OCI-LY7 (cell line): ENCODE data around the gene KCNQ1OT1. TPM values are rescaled to one million over a fixed set of nuclear protein-coding genes. Genes with fewer than 3 reads are reported as not detected.

Experiments
- BruUV-seq: library from RNA; stranded (reverse); fragments of 400-500 nt; replicated peaks from 2 replicates; lab custom pipeline; 2021; lab: Mats Ljungman, UMichigan
- CTCF ChIA-PET: fragments of 300-600 bp; sonication (Branson Sonifier 250); formaldehyde crosslinking; loops from one replicate; lab custom pipeline; 2022; ENCODE audit warnings: antibody characterized with exemption; ENCODE audit not compliant: unreplicated experiment; lab: Charles Lee
- POLR2A ChIA-PET: fragments of 300-600 bp; sonication (Branson Sonifier 250); formaldehyde crosslinking; loops from one replicate; lab custom pipeline; 2022; ENCODE audit warnings: antibody characterized with exemption; lab: Charles Lee
- DNase-seq: peaks from one replicate; pipeline ENCODE4 v3.0.0-alpha.2; 2015; ENCODE audit warnings: low spot score
- H2AFZ ChIP-seq: fragments of 200-600 bp; sonication (generic), shearing (Covaris generic); 2 replicates; pipeline ENCODE4 v1.6.1; 2014; ENCODE audit warnings: mild to moderate bottlenecking, antibody characterized with exemption, low read length, moderate library complexity
- H3K27ac ChIP-seq: fragments of 200-600 bp; sonication (generic); 2 replicates; pipeline ENCODE4 v1.5.1; 2014; ENCODE audit warnings: mixed run types, low read depth, mild to moderate bottlenecking, moderate library complexity, low read length, inconsistent platforms; ENCODE audit not compliant: poor library complexity, severe bottlenecking
- H3K36me3 ChIP-seq: fragments of 200-600 bp; sonication (generic); 2 replicates; pipeline ENCODE4 v1.6.1; 2014; ENCODE audit warnings: mild to moderate bottlenecking, antibody characterized with exemption, low read length, moderate library complexity, mixed read lengths; ENCODE audit not compliant: insufficient read depth
- H3K4me1 ChIP-seq: fragments of 200-600 bp; sonication (generic); 2 replicates; pipeline ENCODE4 v1.5.1; 2014; ENCODE audit warnings: mild to moderate bottlenecking, low read length; ENCODE audit not compliant: insufficient read depth, poor library complexity, severe bottlenecking
- H3K4me2 ChIP-seq: fragments of 200-600 bp; sonication (generic); 2 replicates; pipeline ENCODE4 v1.6.1; 2014; ENCODE audit warnings: mild to moderate bottlenecking, low read length
- H3K4me3 ChIP-seq: fragments of 200-600 bp; sonication (generic); 2 replicates; pipeline ENCODE4 v1.5.1; 2014; ENCODE audit warnings: mild to moderate bottlenecking, low read depth, low read length; ENCODE audit not compliant: poor library complexity, severe bottlenecking
- H3K79me2 ChIP-seq: fragments of 200-600 bp; sonication (generic); 2 replicates; pipeline ENCODE4 v1.6.1; 2016; ENCODE audit warnings: low read depth, mild to moderate bottlenecking, low read length, moderate library complexity, mixed read lengths; ENCODE audit not compliant: insufficient read depth
- H3K9me2 ChIP-seq: fragments of 200-600 bp; sonication (generic); 2 replicates; pipeline ENCODE4 v1.6.1; 2016; ENCODE audit warnings: mild to moderate bottlenecking, low read length, mixed read lengths; ENCODE audit not compliant: insufficient read depth
- H3K9me3 ChIP-seq: fragments of 200-600 bp; sonication (generic); 2 replicates; pipeline ENCODE4 v1.6.1; 2014; ENCODE audit warnings: mild to moderate bottlenecking, mixed run types, low read length, mixed read lengths
- H4K20me1 ChIP-seq: fragments of 200-600 bp; sonication (generic); 2 replicates; pipeline ENCODE4 v1.6.1; 2014; ENCODE audit warnings: mild to moderate bottlenecking, antibody characterized with exemption, low read length, moderate library complexity, mixed read lengths; ENCODE audit not compliant: insufficient read depth
- EZH2phosphoT487 ChIP-seq: fragments of 200-600 bp; sonication (generic); IDR thresholded peaks from 2 replicates; pipeline ENCODE4 v1.6.1; 2018; ENCODE audit warnings: low read depth, borderline replicate concordance, mild to moderate bottlenecking, mixed run types, antibody characterized with exemption, low read length, moderate library complexity, mixed read lengths
- intact Hi-C: fragments of 100-400 bp; cut with micrococcal nuclease; formaldehyde crosslinking; loops from one replicate; pipeline ENCODE4 v1.10.0; 2022; ENCODE audit not compliant: unreplicated experiment
- total RNA-seq, 2 experiments: library from RNA; depleted of rRNA in 1 of 2; stranded (reverse); fragments of >200 nt in 1 of 2; shearing (Covaris generic) in 1 of 2; gene quantifications; 2 replicates each; pipeline ENCODE4 v1.2.3, GENCODE V29; 2014 to 2022
- TF ChIP-seq, protein P1 (sequence below): fragments of 200-600 bp; sonication (generic); conservative IDR thresholded peaks from 2 replicates; pipeline ENCODE4 v1.5.1; 2014; ENCODE audit warnings: mild to moderate bottlenecking, antibody characterized with exemption, low read length, moderate library complexity, mixed read lengths

KCNQ1OT1 gene
- total RNA-seq, 2 experiments from 2014 or later, result 2.9 to 3.4 TPM

DNA sequence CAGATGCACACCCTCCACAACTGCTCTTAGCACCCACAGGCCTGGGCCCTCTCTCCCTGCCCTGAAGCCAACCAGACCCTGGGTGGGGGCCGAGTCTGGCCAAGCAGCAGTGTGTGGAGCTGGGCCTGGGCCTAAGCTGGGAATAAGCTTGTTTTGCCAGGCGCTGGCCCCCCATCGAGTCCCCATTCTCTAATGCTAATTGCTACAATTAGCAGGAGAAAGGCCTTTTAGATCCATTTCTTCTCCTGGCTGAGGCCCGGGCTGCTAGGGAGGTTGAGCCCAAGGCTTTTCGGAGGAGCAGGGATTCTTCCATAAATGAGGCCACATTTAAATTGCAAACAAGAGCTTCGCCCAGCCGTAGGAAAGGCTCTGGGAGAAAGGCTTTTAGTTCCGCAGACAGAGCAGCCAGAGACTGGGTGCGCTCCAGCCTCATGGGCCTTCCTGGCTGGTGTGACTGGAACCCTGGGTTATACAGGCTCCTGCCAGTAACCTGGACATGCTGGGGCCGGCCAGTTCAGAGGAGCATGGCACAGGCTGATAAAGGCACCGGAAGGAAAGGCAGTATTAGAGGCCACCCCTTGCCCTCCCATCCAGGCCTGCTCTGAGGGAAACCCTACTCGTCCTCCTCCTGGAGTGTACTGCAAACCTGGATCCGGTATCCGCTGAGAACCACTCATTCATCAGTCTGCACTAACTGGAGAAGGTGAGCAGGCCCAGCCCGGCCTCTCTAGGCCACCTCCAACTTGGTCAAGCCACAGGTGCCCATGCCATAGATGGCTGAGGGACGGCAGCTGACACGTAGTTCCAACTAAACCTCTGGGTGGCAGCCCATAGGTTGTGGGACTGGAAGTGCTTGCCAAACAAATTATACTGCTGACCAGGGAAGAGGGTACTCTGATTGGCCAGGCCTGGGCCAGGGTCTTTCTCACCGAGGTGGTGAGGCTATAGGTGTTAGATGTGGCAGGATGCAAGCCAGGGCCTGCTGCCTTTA is 6.2 kb downstream of the KCNQ1OT1 start:
- H2AFZ ChIP-seq, result no peak overlapping the region
- POLR2A ChIA-PET, result no interaction called here
- no peak overlapping the region for H3K4me2 ChIP-seq
- H3K9me3 ChIP-seq, result no peaks in the 10 kb centered on the region
- CTCF ChIA-PET, result no interaction called here
- H3K9me2 ChIP-seq, result no peaks in the 10 kb centered on the region
- DNase-seq, result no peak
- peaks cover 5% of the 10 kb centered on the region for H3K4me1 ChIP-seq
- 0 out of 2 replicates have a peak, but pooled peaks cover 4% of the 10 kb centered on the region for H4K20me1 ChIP-seq
- TF ChIP-seq, protein P1, sequence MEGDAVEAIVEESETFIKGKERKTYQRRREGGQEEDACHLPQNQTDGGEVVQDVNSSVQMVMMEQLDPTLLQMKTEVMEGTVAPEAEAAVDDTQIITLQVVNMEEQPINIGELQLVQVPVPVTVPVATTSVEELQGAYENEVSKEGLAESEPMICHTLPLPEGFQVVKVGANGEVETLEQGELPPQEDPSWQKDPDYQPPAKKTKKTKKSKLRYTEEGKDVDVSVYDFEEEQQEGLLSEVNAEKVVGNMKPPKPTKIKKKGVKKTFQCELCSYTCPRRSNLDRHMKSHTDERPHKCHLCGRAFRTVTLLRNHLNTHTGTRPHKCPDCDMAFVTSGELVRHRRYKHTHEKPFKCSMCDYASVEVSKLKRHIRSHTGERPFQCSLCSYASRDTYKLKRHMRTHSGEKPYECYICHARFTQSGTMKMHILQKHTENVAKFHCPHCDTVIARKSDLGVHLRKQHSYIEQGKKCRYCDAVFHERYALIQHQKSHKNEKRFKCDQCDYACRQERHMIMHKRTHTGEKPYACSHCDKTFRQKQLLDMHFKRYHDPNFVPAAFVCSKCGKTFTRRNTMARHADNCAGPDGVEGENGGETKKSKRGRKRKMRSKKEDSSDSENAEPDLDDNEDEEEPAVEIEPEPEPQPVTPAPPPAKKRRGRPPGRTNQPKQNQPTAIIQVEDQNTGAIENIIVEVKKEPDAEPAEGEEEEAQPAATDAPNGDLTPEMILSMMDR, result no peak; the same call in 1 of the 2 replicates
- TF ChIP-seq EZH2phosphoT487, result no peak
- H3K27ac ChIP-seq, result no peak overlapping the region
- no TSS peak for BruUV-seq
- peaks cover 9% of the 10 kb centered on the region; the same call in 1 of the 2 replicates for H3K79me2 ChIP-seq
- no peaks in the 10 kb centered on the region for H3K36me3 ChIP-seq
- no peak overlapping the region for H3K4me3 ChIP-seq
- intact Hi-C loops, result loop anchor here (5.0 kb wide), 1 partner anchor 194 kb away; the partner anchor contains the start of gene CDKN1C

DNA sequence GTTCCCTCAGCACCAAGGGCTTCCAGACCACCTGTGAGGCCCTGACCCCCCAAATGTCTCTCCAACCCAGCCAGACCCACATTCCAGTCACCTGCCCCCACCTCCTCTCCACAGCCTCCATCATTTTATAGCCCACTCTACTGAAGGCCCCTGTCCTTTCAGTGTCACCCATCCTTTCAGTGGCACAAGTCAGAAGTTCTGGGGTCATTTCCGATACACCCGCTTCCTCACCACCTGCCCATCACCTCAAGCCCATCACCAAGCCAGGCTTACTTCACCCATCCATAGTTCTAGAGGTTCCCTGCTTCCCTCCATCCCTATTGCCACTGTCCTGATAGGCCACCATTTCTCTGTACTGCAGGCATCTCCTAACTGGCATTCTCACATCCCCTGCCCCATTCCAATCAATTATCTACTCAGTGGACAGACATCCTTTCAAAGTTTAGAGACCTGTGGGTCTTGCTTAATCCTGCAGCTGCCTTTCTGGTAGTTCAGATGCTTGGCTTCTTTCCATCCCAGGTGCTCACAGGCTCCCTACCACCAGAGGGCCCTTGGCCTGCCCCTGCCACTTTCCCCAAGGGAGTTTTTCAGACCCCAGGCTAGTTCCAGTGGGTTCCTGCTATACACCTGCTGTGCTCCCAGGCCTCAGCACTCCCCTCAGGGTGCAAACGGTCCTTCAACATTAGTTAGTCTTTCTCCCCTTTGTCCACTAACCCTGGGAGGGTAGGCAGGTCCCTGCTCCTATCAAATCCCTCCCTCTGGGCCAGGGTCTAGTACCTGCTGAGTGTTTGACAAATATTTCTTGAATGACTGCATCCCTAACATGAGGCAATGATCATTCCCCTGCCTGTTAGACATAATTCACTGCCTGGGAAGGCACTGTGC is 7.6 kb downstream of the KCNQ1OT1 start:
- ChIA-PET CTCF (no interaction called here), POLR2A (no interaction called here)
- H2AFZ ChIP-seq, result no peak overlapping the region
- intact Hi-C loops, result loop anchor here (5.0 kb wide), 1 partner anchor 195 kb away; the partner anchor contains the start of gene CDKN1C
- BruUV-seq, result no TSS peak
- no peak overlapping the region for H3K27ac ChIP-seq
- no peaks in the 10 kb centered on the region for H4K20me1 ChIP-seq
- no peak overlapping the region for H3K4me2 ChIP-seq
- no peaks in the 10 kb centered on the region for H3K36me3 ChIP-seq
- peak; percentile 45 for DNase-seq
- H3K79me2 ChIP-seq, result no peaks in the 10 kb centered on the region; the same call in 1 of the 2 replicates
- no peak overlapping the region for H3K4me3 ChIP-seq
- TF ChIP-seq, protein P1, result peak; percentile 70
- no peak for TF ChIP-seq EZH2phosphoT487
- no peaks in the 10 kb centered on the region for H3K9me3 ChIP-seq
- H3K4me1 ChIP-seq, result no peaks in the 10 kb centered on the region
- no peaks in the 10 kb centered on the region for H3K9me2 ChIP-seq
